ENCODE data around the gene AQP1. TPM values are rescaled to one million over a fixed set of nuclear protein-coding genes. Genes with fewer than 3 reads are reported as not detected.

AQP1 gene
- total RNA-seq, 1 donor: 25.0 TPM

DNA sequence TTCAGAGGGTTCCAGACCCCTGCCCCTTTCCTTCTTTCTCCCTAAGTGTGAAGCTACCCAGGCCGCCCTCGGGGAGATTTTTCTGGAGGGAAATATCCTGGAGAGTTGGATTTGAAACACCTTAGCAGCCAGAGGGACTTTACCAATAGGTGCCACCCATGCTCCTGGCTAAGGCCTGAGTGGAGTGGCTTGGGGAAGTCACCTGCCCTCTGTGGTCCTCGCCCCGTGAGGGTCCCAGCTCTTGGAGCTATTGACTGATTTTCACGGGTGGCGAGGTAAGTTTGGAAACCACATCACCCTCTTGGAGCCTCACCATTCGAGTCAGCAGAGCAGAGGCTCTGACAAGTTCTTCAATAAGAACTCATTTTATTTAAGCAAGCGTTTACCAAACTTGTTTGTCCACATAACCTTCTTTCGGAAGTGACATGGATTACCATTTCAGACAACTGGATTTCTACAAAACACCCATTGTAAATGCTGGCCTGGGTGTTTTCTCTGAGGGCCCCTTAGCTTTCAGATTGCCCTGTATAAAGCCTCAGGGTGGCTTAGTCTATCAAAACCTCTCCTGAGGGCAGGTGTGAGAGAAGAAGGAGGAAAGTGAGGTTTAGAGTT is 20.4 kb downstream of the AQP1 start:
- DNase-seq (ENCODE audit: low read depth): no peak
- H3K4me3 ChIP-seq (ENCODE audit: low read depth, low read length): no peak overlapping the region
- TF ChIP-seq, protein P1, sequence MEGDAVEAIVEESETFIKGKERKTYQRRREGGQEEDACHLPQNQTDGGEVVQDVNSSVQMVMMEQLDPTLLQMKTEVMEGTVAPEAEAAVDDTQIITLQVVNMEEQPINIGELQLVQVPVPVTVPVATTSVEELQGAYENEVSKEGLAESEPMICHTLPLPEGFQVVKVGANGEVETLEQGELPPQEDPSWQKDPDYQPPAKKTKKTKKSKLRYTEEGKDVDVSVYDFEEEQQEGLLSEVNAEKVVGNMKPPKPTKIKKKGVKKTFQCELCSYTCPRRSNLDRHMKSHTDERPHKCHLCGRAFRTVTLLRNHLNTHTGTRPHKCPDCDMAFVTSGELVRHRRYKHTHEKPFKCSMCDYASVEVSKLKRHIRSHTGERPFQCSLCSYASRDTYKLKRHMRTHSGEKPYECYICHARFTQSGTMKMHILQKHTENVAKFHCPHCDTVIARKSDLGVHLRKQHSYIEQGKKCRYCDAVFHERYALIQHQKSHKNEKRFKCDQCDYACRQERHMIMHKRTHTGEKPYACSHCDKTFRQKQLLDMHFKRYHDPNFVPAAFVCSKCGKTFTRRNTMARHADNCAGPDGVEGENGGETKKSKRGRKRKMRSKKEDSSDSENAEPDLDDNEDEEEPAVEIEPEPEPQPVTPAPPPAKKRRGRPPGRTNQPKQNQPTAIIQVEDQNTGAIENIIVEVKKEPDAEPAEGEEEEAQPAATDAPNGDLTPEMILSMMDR (IDR thresholded peaks at IDR 0.05; ENCODE audit: insufficient read depth, low read depth, low read length): no peak

DNA sequence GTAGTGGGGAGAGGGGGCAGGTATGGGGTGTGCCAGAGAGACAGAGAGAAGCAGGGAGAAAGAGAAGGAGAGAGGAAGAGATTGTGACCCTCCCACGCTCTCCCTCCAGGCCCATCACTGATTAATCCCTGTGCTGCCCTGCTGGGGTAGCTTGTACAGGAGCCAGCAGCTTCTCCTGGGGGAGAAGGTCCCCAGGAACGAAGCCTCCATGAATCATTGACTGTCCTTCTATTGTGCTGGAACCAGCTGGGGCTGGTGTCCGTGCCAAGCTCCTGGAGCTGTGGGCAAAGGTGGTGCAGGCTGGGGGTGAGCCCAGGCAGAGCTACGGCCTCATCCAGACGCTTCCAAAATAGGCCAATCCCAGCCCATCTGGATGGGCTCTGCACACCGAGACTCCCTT is 20.9 kb downstream of the AQP1 start:
- TF ChIP-seq, protein P1 (IDR thresholded peaks at IDR 0.05; ENCODE audit: insufficient read depth, low read depth, low read length): no peak
- DNase-seq (ENCODE audit: low read depth): no peak
- no peak overlapping the region for H3K4me3 ChIP-seq (ENCODE audit: low read depth, low read length)

DNA sequence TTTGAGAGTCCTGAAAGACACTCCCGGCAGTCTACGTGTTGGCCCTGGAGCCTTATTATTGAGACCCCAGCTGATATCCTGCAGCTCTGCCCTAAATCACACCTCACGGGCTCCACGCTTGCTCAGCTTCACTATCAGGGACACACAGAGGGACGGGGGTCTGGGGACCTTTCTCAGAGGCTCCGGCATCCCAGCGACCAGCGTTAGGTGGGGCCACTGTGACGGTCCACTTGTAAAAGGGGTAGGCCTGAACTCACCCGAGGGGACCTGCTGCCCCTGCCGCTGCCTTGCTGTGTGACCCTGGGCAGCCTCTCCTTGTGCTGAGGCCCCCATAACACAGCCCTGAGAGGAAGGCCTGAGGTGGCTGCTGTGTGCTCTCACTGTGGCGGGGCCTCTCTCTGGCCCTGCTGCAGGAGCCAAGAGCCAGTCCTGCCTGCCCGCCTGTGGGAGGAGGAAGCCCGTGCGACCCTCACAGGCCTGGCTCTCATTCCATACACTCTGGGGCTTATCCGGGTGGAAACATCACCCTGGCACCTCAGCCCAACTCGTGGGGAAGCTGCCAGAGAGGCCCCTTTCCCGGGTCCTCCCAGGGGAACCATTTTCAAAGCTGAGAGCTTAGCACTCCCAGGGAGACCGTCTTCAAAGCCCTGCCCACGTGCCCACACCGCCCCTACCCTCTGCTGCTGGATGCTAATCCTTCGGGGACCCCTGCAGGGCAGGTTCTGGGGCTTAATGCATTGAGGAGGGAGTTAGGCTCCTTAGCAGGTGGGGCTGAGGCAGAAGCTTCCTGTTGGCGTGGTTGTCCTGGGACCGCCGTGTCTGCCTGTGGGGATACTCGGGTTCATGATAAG is 21.7 kb downstream of the AQP1 start:
- TF ChIP-seq, protein P1 (IDR thresholded peaks at IDR 0.05; ENCODE audit: insufficient read depth, low read depth, low read length): no peak
- no peak overlapping the region for H3K4me3 ChIP-seq (ENCODE audit: low read depth, low read length)
- no peak for DNase-seq (ENCODE audit: low read depth)

DNA sequence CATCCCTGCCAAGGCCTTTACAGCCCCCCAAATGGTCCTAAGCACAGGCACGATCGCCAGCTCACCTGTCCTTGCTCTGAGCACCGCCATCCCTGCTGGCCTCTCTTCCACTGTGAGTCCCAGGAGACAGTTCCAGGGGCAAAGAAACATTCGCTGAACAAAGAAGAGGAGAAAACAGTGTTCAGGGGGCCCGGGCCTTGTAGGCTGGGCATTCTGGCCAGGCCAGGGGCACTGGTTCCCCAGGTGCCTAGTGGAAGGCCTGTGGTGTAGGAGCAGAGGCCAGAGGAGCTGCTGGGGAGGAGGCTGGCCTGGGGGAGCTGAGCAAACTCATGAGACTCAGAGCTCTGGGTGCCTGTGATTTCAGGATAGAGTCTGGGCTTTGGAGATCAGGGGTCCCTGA is 22.6 kb downstream of the AQP1 start:
- TF ChIP-seq, protein P1 (IDR thresholded peaks at IDR 0.05; ENCODE audit: insufficient read depth, low read depth, low read length): no peak
- no peak for DNase-seq (ENCODE audit: low read depth)
- no peak overlapping the region for H3K4me3 ChIP-seq (ENCODE audit: low read depth, low read length)

DNA sequence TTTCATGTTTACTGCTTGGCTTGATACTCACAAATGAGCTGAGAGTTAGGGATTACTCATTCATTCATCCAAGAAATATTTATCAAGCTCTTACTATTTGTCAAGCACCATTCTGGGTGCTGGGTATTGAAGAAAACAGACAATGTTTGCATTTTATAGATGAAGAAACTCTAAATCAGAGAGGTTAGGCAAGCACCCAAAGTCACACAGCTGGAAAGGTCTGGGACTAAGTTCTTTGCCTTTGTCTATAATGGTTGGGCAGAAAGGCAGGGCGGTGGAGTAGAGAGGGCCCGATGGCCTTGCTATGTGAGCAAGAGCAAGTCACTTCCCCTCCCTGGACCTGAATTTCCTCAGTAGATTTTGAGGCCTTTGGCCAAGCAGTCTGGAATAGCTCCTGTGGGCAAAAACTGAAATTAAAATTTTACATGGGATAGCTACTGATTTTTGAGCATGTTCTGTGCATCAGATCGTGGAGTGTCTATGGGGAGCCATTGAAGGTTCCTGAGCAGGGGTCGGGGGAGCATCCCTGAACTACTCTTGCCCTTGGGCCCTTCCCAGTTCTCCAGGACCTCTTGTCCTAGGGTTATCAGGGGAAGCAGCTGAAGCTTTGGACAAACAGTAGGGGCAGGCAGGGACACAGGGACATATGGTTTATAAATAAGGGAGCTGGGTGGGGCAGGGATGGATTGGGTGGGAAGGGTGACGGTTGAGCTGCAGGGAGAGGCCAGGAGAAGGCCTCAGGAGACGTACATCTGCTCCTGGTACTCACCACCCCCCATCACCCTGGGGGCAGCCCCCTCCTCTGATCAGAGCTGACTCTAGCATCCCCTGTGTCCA is 23.3 kb downstream of the AQP1 start:
- DNase-seq (ENCODE audit: low read depth): no peak
- TF ChIP-seq, protein P1 (IDR thresholded peaks at IDR 0.05; ENCODE audit: insufficient read depth, low read depth, low read length): no peak
- no peak overlapping the region for H3K4me3 ChIP-seq (ENCODE audit: low read depth, low read length)

DNA sequence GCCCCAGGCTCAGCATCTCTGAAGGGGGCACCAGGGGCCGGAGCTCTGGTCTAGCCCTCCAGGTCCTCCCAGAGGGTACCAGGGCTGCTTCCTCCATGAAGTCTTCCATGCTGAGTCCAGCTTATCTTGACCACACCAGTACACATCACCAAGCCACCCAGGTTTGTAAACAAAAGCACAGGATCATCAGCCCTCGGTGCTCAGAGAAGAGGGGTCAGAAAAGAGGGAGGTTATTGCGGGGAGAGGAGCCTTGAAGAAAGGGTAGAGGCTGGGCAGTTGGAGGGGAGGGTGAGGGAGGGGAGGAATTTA is 23.9 kb downstream of the AQP1 start:
- no peak overlapping the region for H3K4me3 ChIP-seq (ENCODE audit: low read depth, low read length)
- DNase-seq (ENCODE audit: low read depth): no peak
- TF ChIP-seq, protein P1 (IDR thresholded peaks at IDR 0.05; ENCODE audit: insufficient read depth, low read depth, low read length): no peak

Measured in fibroblast of villous mesenchyme (primary cell).